Non-pigmented ciliary epithelial cell (primary cell): Measurements from ENCODE around the gene TMED3.
"Not testable (repeated sequence)": the region's sequence is repeated elsewhere in the genome, so short reads cannot be mapped to it uniquely, and the experiment has no call there.

Source experiments
- DNase-seq: peaks from one replicate; pipeline ENCODE4 v3.0.0-alpha.2; 2010; ENCODE audit warnings: low read depth

Gene TMED3

GRCh38 chr15:79316864-79317263 lies 6.0 kb downstream of the TMED3 start:
- no peak for DNase-seq

GRCh38 chr15:79319973-79320372 lies 9.1 kb downstream of the TMED3 start:
- not testable (repeated sequence) for DNase-seq

- DNase-seq: no peak
Measured at GRCh38 chr15:79321876-79322275, 11.0 kb downstream of the TMED3 start.

GRCh38 chr15:79322306-79322705 lies 11.4 kb downstream of the TMED3 start:
- no peak for DNase-seq

GRCh38 chr15:79322945-79323344 lies 12.0 kb downstream of the TMED3 start:
- DNase-seq: no peak

DNA sequence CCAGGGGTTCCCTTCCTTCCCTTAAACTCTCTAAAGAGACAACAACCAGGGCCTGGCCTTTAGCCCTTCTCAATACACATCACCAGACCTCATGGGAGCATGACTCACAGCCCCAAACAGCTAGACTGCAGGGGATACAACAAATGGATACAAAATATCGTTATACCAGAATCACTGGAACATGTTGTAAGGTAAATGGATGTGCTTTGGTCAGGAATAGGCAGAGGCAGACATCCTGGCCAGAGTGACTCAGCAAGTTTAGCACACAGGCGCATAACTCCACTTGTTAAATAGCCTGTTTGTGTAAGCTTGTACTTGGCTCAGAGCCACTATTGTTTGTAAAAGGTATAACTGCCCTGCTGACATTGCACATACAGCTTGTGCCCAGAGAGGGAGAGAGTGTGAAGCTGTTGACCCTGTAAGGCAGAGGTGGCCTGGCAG lies 18.3 kb downstream of the TMED3 start:
- peak; percentile 59 for DNase-seq

DNA sequence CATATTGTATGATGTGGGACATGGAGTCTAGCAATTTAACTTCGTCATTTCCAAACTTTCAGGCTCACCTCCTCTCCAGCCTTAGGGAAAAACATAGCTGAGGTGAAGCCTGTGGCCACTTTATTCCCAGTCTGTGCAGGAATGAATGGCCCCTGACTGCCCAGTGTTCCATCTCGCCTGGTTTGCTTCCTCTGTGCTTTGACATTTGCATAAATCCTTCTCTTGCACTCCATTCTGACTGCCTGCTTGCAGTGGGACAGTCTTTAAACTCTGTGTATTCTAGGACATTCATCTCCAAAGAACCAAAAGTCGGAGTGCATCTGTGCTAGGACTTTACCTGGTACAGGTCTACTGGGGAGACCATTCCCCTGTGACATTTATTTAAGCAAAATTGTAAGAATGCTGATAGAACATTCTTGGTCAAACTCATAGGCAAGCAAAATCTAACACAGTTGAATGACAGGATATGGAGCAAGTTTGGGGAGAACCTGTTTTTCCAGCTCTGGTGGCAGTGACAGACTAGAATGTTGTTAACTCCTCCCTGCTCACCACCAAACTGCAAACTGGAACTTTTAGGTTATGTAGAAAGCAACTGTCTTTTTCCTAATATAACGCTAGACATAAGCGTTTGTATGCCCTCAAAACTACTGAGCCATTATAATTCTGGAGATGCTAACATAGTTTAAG lies 22.1 kb downstream of the TMED3 start:
- no peak for DNase-seq

DNA sequence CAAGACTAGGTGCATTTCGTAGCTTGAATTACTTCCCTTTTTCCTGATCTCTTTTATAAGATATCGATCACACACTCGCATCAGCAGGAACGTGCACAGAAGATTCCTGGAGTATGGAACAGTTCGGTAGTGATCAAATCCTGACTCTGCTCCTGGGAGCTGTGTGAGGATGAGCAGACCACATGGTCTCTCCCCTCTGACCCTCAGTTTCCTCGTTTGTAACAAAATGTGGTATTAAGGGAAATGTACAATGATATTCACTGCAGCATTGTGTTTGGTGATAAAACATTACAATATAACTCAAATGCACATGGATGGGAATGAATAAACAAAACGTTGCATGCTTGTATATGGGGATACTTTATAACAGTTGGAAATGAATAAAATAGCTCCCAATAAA lies 26.7 kb downstream of the TMED3 start:
- DNase-seq: no peak

GRCh38 chr15:79339588-79340314 lies 28.8 kb downstream of the TMED3 start:
- DNase-seq: no peak

- no peak for DNase-seq
Measured at GRCh38 chr15:79340315-79340602, 29.3 kb downstream of the TMED3 start.

DNA sequence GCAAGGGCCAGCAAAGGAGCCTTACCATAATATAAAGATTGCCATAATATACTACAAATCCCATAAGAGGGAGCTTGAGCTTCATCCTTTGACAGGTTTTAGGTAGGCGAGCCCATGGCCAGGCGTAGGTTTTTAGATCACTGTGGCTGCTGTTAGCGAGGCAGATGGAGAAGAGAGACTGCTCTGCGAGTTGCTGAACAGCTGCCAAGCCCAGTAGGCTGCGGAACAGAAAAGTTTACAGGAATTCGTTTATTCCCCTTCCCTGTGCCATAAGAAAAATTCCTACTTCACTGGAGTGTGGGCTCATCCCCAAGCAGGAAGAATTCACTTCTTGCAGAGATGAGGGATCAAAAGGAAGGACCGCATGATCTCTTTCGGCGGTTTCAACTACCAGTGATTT lies 30.5 kb downstream of the TMED3 start:
- DNase-seq: no peak

DNA sequence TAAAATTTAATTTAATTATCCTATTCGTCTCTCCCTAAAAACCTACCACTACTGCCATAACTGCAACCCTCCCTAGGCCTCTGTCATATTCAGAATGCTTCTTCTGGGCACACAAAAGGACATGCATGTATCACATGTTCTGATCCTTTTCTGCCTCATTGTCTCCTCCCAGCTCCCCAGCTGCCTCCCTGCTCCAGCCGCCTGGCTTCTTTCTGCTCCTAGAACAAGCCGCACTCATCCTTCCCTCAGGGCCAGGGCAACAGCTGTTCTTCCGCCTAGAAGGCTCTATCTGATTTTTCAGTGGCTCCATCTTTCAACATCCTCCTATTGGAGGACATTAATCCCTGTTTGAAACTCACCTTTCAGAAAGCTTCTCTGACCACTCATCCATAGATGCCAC lies 38.6 kb downstream of the TMED3 start:
- DNase-seq: no peak

- no peak for DNase-seq
Measured at GRCh38 chr15:79352206-79352605, 41.3 kb downstream of the TMED3 start.

GRCh38 chr15:79357566-79357965 lies 46.7 kb downstream of the TMED3 start:
- no peak for DNase-seq

DNA sequence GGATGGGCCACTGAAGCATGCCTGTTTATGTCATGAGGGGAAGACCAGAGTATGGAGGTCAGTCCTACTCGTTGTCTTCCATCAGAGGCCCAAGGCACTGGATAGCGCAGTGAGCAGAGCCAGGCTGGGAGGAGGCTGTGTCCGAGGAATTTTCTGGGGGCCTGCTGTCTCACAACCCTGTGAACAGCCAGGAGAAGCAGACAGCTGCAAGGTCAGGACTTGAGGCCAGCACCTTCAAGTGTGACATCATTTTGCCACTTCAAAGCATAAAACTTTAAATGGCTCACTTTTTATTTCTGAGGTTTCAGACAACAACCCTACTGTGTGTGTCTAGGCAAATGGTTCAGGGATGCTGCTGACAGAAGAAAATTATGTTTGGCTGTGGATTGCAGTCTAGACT lies 47.2 kb downstream of the TMED3 start:
- DNase-seq: no peak

DNA sequence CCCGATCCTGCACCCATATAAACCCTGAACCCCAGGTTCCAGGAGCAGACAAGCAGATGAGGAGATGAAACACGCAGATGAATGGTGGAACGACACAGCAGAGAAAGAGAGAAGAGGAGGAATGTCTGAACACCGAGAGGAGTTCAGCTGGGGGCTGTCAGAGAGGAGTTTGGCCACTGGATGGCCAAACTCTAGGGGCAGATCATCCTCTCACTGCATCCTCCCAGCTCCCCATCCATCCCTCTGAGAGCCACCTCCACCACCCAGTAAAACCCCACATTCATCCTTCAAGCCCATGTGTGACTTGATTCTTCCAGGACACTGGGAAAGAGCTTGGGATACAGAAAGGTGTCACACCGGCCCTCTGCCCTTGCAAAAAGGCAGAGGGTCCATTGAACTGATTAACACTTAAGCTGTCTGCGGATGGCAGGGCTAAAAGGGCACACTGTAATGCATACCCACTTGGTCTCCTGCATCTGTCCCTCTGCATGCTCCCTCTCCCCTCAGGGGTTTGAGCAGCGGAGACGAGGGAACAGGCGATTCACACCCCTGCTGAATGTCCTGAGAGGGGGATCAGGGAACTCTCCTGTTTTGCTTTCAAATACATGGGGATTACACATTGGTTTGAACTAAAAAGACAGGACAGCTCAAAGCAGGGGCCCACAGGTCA lies 53.8 kb downstream of the TMED3 start:
- no peak for DNase-seq

GRCh38 chr15:79365765-79366164 lies 54.9 kb downstream of the TMED3 start:
- no peak for DNase-seq

GRCh38 chr15:79366691-79367090 lies 55.8 kb downstream of the TMED3 start:
- no peak for DNase-seq

DNA sequence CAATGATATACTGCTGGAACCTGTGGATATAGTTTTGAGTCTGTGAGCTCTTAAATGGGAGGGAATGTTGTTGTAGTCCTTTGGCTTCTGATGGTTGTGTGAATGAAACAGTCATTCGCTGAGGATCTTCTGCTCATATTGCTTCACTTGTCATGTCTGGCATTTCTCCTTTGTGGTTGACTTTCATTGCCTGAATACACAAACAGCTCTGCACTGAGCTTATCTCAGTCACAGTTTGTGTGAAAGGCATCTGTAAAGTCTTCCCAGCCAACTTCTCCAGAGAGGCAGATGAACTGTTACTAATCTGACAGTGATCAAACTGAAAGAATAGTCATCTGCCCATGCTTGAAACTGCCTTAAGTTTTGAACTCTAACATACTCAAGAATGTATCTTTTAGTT lies 59.8 kb downstream of the TMED3 start:
- DNase-seq: peak; percentile 76

GRCh38 chr15:79371591-79371990 lies 60.7 kb downstream of the TMED3 start:
- no peak for DNase-seq

- no peak for DNase-seq
Measured at GRCh38 chr15:79372428-79372827, 61.5 kb downstream of the TMED3 start.
